Ishikawa (cell line): ENCODE measurements around the gene NXNL1.

Experiments used
- CEBPB ChIP-seq: IDR thresholded peaks from 2 replicates; pipeline ENCODE4 v1.6.1; 2012
- CREB1 ChIP-seq: IDR thresholded peaks from 2 replicates; pipeline ENCODE4 v1.6.1; 2012; ENCODE audit warnings: low read depth
- EGR1 ChIP-seq: IDR thresholded peaks from 2 replicates; pipeline ENCODE4 v1.6.1; 2012
- EP300 ChIP-seq: IDR thresholded peaks from 2 replicates; pipeline ENCODE4 v1.6.1; 2012; ENCODE audit warnings: borderline replicate concordance
- FOXM1 ChIP-seq: IDR thresholded peaks from 2 replicates; pipeline ENCODE4 v1.6.1; 2012; ENCODE audit warnings: low read depth, borderline replicate concordance
- NFIC ChIP-seq: IDR thresholded peaks from 2 replicates; pipeline ENCODE4 v1.6.1; 2012
- RAD21 ChIP-seq: IDR thresholded peaks from 2 replicates; pipeline ENCODE4 v1.6.1; 2012; ENCODE audit warnings: low read depth
- TAF1 ChIP-seq: IDR thresholded peaks from 2 replicates; pipeline ENCODE4 v1.6.1; 2012; ENCODE audit warnings: low read depth, mild to moderate bottlenecking
- TCF12 ChIP-seq: IDR thresholded peaks from 2 replicates; pipeline ENCODE4 v1.6.1; 2012; ENCODE audit warnings: low read depth
- TEAD4 ChIP-seq: IDR thresholded peaks from 2 replicates; pipeline ENCODE4 v1.6.1; 2012
- YY1 ChIP-seq: IDR thresholded peaks from 2 replicates; pipeline ENCODE4 v1.6.1; 2012; ENCODE audit warnings: low read depth
- ZBTB7A ChIP-seq: IDR thresholded peaks from 2 replicates; pipeline ENCODE4 v1.6.1; 2012; ENCODE audit warnings: low read depth
- TF ChIP-seq, protein P1 (sequence below): IDR thresholded peaks from 2 replicates; pipeline ENCODE4 v1.6.1; 2012; ENCODE audit warnings: low read depth, mild to moderate bottlenecking
- TF ChIP-seq, protein P2 (sequence below): IDR thresholded peaks from 2 replicates; pipeline ENCODE4 v1.6.1; 2012
- TF ChIP-seq, protein P3 (sequence below): IDR thresholded peaks from 2 replicates; pipeline ENCODE4 v1.6.1; 2012

Gene NXNL1

DNA sequence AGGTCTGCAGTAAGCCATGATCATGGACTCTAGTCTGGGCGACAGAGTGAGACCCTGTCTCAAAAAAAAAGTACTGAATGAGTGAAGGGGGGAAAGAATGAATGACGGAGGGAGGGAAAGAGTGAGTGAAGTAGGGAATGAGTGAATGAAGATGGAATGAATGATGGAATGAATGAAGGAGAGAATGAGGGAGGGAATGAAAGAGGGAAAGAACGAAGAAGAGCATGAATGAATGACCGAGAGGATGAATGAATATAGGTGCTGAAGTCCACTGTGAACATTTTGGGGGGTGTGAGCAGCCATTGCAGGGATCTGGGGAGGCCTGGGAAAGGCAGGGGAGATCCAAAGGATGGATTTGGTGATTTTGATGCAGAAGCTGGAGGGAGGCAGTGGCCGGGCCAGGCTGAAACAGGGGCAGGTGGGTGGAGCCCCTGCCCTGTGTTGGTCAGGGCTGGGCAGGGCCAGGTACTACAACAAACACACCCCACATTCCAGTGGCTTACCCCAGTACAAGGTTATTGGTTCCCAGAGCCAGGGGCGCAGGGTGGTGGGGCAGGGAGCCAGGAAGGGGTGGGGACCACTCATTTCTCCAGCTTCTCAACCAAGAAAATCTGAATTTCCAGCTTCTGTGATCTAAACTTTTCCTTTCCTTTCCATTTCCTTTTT, 23.9 kb upstream of the NXNL1 start:
- no peak for TF ChIP-seq NFIC
- TF ChIP-seq YY1: no peak
- TF ChIP-seq RAD21: no peak
- TF ChIP-seq, protein P1, sequence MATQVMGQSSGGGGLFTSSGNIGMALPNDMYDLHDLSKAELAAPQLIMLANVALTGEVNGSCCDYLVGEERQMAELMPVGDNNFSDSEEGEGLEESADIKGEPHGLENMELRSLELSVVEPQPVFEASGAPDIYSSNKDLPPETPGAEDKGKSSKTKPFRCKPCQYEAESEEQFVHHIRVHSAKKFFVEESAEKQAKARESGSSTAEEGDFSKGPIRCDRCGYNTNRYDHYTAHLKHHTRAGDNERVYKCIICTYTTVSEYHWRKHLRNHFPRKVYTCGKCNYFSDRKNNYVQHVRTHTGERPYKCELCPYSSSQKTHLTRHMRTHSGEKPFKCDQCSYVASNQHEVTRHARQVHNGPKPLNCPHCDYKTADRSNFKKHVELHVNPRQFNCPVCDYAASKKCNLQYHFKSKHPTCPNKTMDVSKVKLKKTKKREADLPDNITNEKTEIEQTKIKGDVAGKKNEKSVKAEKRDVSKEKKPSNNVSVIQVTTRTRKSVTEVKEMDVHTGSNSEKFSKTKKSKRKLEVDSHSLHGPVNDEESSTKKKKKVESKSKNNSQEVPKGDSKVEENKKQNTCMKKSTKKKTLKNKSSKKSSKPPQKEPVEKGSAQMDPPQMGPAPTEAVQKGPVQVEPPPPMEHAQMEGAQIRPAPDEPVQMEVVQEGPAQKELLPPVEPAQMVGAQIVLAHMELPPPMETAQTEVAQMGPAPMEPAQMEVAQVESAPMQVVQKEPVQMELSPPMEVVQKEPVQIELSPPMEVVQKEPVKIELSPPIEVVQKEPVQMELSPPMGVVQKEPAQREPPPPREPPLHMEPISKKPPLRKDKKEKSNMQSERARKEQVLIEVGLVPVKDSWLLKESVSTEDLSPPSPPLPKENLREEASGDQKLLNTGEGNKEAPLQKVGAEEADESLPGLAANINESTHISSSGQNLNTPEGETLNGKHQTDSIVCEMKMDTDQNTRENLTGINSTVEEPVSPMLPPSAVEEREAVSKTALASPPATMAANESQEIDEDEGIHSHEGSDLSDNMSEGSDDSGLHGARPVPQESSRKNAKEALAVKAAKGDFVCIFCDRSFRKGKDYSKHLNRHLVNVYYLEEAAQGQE: no peak
- TF ChIP-seq TCF12: no peak
- TF ChIP-seq FOXM1: no peak
- TF ChIP-seq EP300: no peak
- no peak for TF ChIP-seq EGR1
- no peak for TF ChIP-seq TAF1
- no peak for TF ChIP-seq TEAD4
- no peak for TF ChIP-seq ZBTB7A
- TF ChIP-seq, protein P2, sequence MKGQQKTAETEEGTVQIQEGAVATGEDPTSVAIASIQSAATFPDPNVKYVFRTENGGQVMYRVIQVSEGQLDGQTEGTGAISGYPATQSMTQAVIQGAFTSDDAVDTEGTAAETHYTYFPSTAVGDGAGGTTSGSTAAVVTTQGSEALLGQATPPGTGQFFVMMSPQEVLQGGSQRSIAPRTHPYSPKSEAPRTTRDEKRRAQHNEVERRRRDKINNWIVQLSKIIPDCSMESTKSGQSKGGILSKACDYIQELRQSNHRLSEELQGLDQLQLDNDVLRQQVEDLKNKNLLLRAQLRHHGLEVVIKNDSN: no peak
- TF ChIP-seq CEBPB: no peak
- TF ChIP-seq CREB1: no peak
- TF ChIP-seq, protein P3, sequence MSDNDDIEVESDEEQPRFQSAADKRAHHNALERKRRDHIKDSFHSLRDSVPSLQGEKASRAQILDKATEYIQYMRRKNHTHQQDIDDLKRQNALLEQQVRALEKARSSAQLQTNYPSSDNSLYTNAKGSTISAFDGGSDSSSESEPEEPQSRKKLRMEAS: no peak

DNA sequence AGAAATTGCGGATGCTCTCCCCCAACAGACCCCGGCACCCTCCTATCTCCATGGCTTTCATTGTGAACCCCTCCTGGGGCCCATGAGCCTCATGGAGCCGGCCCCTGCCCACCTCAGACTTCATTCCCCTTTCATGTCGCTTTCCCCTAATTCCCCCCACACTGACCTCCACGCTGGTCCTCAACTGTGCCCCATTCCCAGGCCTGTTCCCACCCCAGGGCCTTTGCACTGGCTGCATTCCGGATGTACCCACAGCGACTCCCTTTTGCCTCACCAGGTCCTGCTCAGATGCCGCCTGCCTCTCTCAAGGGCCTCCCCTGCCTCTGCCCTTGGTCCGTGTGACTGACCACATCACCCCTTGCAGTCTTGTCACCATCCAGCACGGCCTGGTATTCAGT, 22.9 kb upstream of the NXNL1 start:
- TF ChIP-seq TEAD4 (no peak), TCF12 (no peak), FOXM1 (no peak), RAD21 (no peak), ZBTB7A (no peak), CREB1 (no peak), CEBPB (no peak), YY1 (no peak), NFIC (no peak), EGR1 (no peak), TAF1 (no peak), EP300 (no peak)
- TF ChIP-seq, protein P2: no peak
- TF ChIP-seq, protein P1: no peak
- TF ChIP-seq, protein P3: no peak

DNA sequence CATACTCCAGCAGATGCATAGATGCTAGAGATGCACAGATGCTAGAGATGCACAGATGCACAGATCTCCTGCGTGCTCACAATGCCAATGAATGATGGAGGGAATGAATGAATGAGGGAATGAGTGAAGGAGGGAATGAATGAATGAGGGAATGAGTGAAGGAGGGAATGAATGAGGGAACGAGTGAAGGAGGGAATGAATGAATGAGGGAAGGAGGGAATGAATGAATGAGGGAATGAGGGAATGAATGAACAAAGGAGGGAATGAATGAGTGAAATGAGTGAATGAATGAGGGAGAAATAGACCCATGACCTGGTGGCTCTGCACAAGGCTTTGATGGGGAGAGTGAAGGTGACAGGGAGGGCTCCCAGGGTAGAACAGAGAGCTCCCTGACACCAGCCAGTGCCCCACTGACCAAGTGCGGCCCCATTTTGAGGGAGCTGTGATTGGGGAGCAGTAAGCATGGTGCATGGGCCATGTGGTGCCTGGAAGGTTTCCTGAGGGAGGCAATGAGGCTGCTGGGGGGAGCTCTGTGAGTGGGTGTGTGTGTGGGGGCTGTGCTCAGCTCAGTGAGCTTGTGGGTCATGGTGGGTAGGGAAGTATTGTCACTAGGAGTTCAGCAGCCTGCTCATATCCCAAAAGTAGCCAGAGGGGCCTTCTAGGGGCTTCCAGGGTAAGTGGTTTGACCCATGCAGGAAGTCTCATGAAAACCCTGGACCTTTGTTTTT, 22.3 kb upstream of the NXNL1 start:
- no peak for TF ChIP-seq EP300
- no peak for TF ChIP-seq CEBPB
- no peak for TF ChIP-seq EGR1
- TF ChIP-seq CREB1: no peak
- TF ChIP-seq, protein P1: no peak
- no peak for TF ChIP-seq FOXM1
- no peak for TF ChIP-seq ZBTB7A
- TF ChIP-seq, protein P2: no peak
